ENCODE results near the gene NSMCE4A. TPM values are rescaled to one million over a fixed set of nuclear protein-coding genes. Genes with fewer than 3 reads are reported as not detected.
"Not testable (repeated sequence)": the region's sequence is repeated elsewhere in the genome, so short reads cannot be mapped to it uniquely, and the experiment has no call there.

NSMCE4A gene
- total RNA-seq, 2 experiments from 2014 or later, result 60.3 to 67.1 TPM

DNA sequence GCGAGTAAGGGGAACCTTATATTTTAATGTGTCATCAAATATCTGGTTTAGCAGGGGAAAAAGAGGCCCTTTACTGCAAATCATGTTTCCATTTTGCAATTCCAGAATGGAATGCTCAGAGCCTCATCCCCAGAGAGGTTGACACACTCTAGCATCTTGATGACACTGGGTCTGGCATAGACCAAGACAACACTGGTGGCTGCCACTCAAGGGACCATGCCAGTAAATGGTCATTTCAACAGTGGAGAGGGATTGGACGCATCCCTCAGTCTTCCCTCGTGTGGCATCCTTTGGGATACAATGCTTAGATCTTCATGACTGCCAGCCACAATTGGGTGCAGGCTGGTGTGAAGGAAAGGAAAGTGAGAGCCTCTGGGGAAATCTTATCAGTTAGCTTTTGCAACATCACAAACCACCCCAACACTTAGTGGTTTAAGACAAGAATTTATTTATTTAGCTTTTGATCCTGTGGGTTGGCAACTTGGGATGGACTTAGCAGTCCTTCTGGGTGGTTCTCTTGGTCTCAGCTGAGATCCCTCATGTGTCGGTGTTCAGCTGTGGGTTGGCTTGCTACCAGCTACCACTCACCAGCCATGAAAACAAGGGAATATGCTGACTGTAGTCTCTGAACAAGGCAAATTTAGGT, 35.5 kb upstream of the NSMCE4A start:
- H3K9me3 Mint-ChIP-seq (ENCODE audit: low read depth), result no peaks in the 10 kb centered on the region

DNA sequence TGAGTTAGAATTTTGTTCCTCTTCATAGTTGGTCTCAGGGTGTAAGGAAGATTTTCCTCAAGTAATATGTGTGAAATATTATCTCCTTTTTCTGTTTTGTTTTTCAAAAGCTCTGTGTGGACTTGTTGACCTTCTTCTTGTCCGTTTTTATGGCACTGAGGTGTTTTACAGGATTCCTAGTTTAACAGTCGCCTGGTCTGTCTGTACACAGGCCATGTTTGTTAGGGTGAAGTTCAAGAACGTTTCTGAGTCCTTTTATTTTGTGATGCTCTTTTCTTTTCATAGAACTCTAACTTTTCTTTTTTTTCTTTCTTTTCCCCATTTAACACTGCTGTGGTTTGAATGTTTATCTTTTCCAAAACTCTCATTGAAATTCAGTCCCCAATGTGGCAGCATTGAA, 32.4 kb upstream of the NSMCE4A start:
- DNase-seq, result no peak
- Mint-ChIP-seq H3K4me3 (no peak overlapping the region), H3K4me1 (no peaks in the 10 kb centered on the region), H3K36me3 (no peaks in the 10 kb centered on the region), H3K9me3 (ENCODE audit: low read depth) (no peaks in the 10 kb centered on the region), H3K27ac (no peak overlapping the region), H3K27me3 (peaks cover 2% of the 10 kb centered on the region)
- no peak for ATAC-seq
- CTCF ChIA-PET, result no interaction called here

More for the DNA sequence above, 35.5 kb upstream of the NSMCE4A start:
- Mint-ChIP-seq H3K27ac (no peak overlapping the region), H3K4me3 (no peak overlapping the region), H3K36me3 (no peaks in the 10 kb centered on the region), H3K4me1 (no peaks in the 10 kb centered on the region), H3K27me3 (peaks cover 2% of the 10 kb centered on the region)
- ATAC-seq, result no peak
- DNase-seq, result no peak
- CTCF ChIA-PET, result no interaction called here

DNA sequence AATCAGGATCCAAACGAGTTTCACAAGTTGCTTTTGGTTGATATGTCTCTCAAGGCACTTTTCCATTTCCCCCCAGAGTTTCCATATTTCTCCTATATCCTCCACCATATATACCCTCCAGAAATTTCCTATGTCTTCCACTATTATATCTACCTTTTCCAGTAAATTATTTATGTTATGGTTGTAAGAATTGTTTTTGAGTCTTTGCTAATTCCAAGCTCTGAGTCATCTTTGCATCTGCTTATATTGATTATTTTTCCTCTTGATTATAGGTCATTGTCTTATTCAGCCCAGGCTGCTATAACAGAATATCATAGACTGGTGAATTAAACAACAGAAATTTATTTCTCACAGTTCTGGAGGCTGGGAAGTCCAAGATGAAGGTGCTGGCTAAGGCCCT, 26.7 kb upstream of the NSMCE4A start:
- no peak for ATAC-seq
- no peak for DNase-seq
- Mint-ChIP-seq H3K36me3 (no peaks in the 10 kb centered on the region), H3K4me3 (no peak overlapping the region), H3K27ac (no peak overlapping the region), H3K27me3 (peaks cover 2% of the 10 kb centered on the region), H3K9me3 (ENCODE audit: low read depth) (peaks cover 6% of the 10 kb centered on the region), H3K4me1 (no peaks in the 10 kb centered on the region)
- CTCF ChIA-PET, result no interaction called here

DNA sequence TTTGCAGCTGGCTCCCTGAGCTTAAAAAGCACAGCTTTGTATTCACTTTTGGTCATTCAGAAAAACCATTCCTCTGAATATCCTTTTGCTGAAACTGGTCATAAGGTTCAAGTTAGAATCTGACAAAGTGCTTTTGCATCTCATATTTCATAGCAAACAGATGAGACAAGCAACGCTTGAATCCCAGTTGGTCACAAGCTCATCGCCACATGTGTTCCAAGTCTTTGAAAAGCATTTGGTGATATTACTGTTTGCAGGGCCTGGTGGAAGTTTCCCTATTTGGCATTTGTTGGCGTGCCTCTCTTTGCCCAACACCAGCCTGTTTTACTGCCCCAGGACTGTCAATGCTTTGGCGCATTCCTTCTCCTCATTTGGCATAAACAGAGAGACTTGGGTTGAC, 24.3 kb upstream of the NSMCE4A start:
- H3K4me3 Mint-ChIP-seq, result no peak overlapping the region
- CTCF ChIA-PET, result interaction anchor here (0.9 kb wide), 1 partner anchor 16 kb away, joined by 3 read pairs; no protein-coding TSS in a partner anchor
- no peak overlapping the region for H3K27ac Mint-ChIP-seq
- DNase-seq, result no peak
- no peaks in the 10 kb centered on the region for H3K36me3 Mint-ChIP-seq
- H3K9me3 Mint-ChIP-seq (ENCODE audit: low read depth), result peaks cover 6% of the 10 kb centered on the region
- no peaks in the 10 kb centered on the region for H3K4me1 Mint-ChIP-seq
- ATAC-seq, result no peak
- peaks cover 7% of the 10 kb centered on the region for H3K27me3 Mint-ChIP-seq

DNA sequence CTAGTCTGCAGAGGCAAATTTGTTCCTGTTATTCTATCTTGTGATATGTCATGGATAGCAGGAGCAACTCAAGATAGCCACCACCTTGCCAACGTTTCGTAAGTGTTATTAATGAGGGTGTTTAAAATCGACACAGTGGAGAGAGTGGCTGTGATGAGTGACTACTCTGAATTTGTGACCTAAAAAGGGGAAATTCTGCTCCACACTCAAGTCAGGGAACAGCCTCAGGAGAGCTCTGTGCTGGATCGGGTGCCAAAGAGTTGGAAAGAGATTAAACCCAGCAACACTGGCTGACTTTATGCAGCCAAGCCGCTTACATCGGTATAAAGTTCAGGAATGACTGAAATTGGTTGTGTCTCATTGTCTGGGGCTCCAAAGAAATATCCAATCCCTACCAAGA, 23.4 kb upstream of the NSMCE4A start:
- CTCF ChIA-PET, result interaction anchor here (0.9 kb wide), 1 partner anchor 15 kb away, joined by 3 read pairs; no protein-coding TSS in a partner anchor
- DNase-seq, result no peak
- Mint-ChIP-seq H3K4me3 (no peak overlapping the region), H3K36me3 (no peaks in the 10 kb centered on the region), H3K4me1 (no peaks in the 10 kb centered on the region), H3K27ac (no peak overlapping the region), H3K27me3 (peaks cover 15% of the 10 kb centered on the region), H3K9me3 (ENCODE audit: low read depth) (peaks cover 6% of the 10 kb centered on the region)
- no peak for ATAC-seq

DNA sequence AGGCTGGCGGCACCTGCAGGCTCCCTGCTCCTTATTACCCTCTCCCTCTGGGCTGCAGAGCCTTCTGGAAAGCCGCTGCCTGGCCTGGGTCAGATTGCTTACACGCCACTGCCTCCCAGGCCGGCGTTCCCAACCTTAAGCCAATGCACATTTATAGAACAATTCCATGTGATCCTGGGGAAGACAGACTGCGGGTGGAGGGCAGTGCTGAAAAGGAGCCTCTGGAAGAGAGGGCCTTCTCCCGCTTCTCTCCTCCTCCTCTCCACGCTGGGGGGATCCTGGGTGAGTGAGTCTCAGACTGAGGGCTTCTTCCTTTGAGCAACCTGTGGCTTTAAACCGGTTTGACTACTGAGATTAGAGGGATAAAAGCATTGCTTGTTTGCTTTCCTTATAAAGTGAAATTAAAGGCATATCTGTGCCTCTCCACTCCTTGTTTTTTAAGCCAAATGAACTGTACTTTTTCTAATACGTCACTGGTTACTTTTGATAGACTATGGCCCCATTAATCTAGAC, 19.5 kb upstream of the NSMCE4A start:
- CTCF ChIA-PET, result no interaction called here
- H3K4me3 Mint-ChIP-seq, result no peak overlapping the region
- DNase-seq, result no peak
- no peaks in the 10 kb centered on the region for H3K36me3 Mint-ChIP-seq
- no peaks in the 10 kb centered on the region for H3K9me3 Mint-ChIP-seq (ENCODE audit: low read depth)
- peaks cover 3% of the 10 kb centered on the region for H3K4me1 Mint-ChIP-seq
- H3K27ac Mint-ChIP-seq, result no peak overlapping the region
- peaks cover 25% of the 10 kb centered on the region for H3K27me3 Mint-ChIP-seq
- ATAC-seq, result no peak

DNA sequence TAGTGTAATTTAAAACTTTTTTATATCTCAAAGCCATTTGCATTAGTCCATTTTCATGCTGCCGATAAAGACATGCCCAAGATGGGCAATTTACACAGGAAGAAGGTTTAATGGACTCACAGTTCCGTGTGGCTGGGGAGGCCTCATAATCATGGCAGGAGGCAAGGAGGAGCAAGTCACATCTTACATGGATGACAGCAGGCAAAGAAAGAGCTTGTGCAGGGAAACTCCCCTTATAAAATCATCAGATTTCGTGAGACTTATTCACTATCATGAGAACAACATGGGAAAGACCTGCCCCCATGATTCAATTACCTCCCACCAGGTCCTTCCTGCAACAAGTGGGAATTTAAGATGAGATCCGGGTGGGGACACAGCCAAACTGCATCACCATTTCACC, 16.7 kb upstream of the NSMCE4A start:
- H3K4me3 Mint-ChIP-seq; DNase-seq; ATAC-seq; H3K4me1 Mint-ChIP-seq; H3K9me3 Mint-ChIP-seq (ENCODE audit: low read depth); H3K36me3 Mint-ChIP-seq; H3K27ac Mint-ChIP-seq: not testable (repeated sequence)
- CTCF ChIA-PET, result interaction anchor here (1.6 kb wide), 1 partner anchor 16 kb away, joined by 5 read pairs; the partner anchor contains the start of gene NSMCE4A
- peaks cover 28% of the 10 kb centered on the region for H3K27me3 Mint-ChIP-seq

DNA sequence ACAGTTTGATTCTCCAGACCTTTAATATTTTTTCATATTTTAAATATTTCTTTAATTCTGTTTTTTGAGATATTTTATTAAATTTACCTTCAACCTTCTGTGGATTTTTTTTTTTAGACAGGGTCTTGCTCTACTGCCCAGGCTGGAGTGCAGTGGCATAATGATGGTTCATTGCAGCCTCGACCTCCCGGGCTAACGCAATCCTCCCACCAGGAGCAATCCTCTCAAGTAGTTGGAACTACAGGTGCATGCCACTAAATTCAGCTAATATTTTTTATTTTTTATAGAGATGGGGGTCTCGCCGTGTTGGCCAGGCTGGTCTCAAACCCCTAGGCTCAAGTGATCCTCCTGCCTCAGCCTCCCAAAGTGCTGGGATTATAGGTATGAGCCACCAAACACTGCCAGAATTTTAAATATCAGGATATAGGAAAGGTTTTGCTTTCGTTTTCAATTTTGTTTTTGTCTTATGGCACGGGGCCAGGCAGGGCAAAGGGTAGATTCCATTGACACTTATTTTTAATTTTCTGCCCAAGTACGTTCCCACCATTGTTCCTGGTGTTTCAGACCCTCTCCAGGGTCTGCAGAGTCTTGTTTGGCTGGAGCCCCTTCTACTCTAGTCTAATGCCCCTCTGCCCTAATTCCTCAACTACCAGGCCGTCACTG, 15.1 kb upstream of the NSMCE4A start:
- no peak for ATAC-seq
- no peak overlapping the region for H3K4me3 Mint-ChIP-seq
- H3K4me1 Mint-ChIP-seq, result peaks cover 3% of the 10 kb centered on the region
- peaks cover 28% of the 10 kb centered on the region for H3K27me3 Mint-ChIP-seq
- H3K9me3 Mint-ChIP-seq (ENCODE audit: low read depth), result no peaks in the 10 kb centered on the region
- CTCF ChIA-PET, result interaction anchor here (0.7 to 1.6 kb wide), 2 partner anchors 15 to 978 kb away, joined by 3 to 5 read pairs; partner anchors contain the start of gene NSMCE4A
- no peaks in the 10 kb centered on the region for H3K36me3 Mint-ChIP-seq
- no peak overlapping the region for H3K27ac Mint-ChIP-seq
- DNase-seq, result no peak

DNA sequence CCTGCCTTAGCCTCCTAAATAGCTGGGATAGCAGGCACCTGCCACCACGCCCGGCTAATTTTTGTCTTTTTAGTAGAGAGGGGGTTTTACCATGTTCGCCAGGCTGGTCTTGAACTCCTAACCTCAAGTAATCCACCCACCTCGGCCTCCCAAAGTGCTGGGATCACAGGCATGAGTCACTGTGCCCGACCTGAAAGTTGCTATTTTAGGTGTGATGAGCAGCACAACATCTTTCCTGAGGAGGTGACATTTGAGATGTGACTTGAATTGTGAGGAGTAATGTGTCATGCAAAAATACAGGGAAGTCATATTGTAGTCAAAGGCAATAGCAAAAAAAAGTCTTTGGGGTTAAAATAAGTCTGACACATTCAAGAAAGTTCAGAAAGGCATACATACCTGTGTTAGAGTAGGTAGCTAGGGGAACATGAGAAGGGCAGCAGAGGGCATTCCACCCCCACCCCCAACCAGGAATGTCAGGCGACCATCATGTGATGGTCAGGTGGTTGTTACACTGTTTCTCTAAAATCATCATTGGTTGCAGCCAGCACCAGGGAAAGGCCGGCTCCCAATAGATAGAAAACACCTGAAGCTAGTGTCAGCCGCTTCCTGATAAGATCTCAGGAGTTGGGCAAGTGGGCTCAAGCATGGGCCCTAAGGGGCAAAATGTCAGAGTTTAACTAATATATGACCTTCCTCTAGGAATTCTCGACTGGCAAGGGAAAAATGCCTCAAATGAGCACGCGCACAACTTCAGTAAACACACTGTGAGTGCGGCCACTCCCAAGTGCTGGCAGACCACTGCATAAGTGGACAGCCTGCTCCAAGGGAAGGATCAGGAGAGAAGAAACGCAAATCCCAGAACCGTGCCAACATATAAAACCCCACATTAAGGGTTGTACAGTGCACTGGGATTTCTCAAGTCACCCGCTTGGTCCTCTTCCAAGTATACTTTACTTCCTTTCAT, 13.6 kb upstream of the NSMCE4A start, which contains the start of gene TACC2:
TSS of gene TACC2 (plus strand) at position 803 of the 964 bp plus-strand sequence. CDS start 32,819 bp downstream, outside the sequence.
- CTCF ChIA-PET, result no interaction called here
- Mint-ChIP-seq H3K36me3 (no peaks in the 10 kb centered on the region), H3K27ac (no peak within 1 kb of the TSS), H3K9me3 (ENCODE audit: low read depth) (peaks cover 11% of the 10 kb centered on the region), H3K27me3 (peaks cover 14% of the 10 kb centered on the region), H3K4me3 (no peak within 1 kb of the TSS), H3K4me1 (peaks cover 3% of the 10 kb centered on the region)
- DNase-seq (no peak), ATAC-seq (no peak)

DNA sequence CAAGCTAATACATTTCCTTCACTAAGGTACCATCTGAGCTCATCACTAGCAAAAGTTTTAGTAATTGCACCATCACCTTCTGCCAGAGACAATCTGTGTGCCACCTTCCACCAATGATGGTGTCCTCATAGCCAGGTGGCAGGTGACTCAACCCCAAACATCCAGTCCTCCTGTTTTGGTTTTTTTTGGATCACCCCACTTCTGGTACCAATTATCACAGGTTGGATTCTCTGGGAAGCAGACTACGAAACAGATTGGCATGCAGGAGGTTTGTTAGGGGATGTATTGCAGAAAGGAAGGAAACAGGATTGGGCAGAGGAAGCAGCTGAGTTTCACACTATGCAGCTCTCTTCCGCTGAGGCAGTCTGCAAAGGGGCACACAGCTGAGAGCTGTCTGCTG, 9.4 kb upstream of the NSMCE4A start:
- CTCF ChIA-PET, result interaction anchor here (0.6 to 0.7 kb wide), 2 partner anchors 141 to 830 kb away, joined by 3 read pairs; no protein-coding TSS in a partner anchor
- Mint-ChIP-seq H3K4me3 (no peak overlapping the region), H3K27me3 (peaks cover 6% of the 10 kb centered on the region), H3K9me3 (ENCODE audit: low read depth) (peaks cover 14% of the 10 kb centered on the region), H3K36me3 (no peaks in the 10 kb centered on the region), H3K27ac (no peak overlapping the region), H3K4me1 (no peaks in the 10 kb centered on the region)
- DNase-seq, result no peak
- no peak for ATAC-seq

DNA sequence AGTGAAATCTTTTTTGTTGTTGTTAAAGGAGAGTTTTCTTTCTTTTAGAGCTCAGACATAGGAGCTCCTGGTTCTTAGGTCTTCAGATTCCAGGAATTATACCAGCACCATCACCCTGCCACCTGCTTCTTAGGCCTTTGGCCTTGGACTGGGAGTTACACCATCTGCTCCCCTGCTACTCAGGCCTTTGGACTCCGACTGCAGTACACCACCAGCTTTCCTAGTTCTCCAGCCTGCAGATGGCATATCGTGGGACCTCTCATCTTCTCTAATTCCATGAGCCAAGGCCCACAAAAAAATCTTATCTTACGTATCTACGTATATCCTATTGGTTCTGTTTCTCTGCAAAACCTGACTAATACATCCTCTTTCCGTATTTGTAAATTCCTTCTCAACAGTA, 8.8 kb upstream of the NSMCE4A start:
- Mint-ChIP-seq H3K4me1 (no peaks in the 10 kb centered on the region), H3K27ac (no peak overlapping the region), H3K36me3 (no peaks in the 10 kb centered on the region), H3K9me3 (ENCODE audit: low read depth) (peaks cover 14% of the 10 kb centered on the region), H3K27me3 (peaks cover 6% of the 10 kb centered on the region), H3K4me3 (no peak overlapping the region)
- DNase-seq (no peak), ATAC-seq (no peak)
- CTCF ChIA-PET, result interaction anchor here (0.6 to 1.0 kb wide), 2 partner anchors 15 to 141 kb away, joined by 3 read pairs; no protein-coding TSS in a partner anchor

DNA sequence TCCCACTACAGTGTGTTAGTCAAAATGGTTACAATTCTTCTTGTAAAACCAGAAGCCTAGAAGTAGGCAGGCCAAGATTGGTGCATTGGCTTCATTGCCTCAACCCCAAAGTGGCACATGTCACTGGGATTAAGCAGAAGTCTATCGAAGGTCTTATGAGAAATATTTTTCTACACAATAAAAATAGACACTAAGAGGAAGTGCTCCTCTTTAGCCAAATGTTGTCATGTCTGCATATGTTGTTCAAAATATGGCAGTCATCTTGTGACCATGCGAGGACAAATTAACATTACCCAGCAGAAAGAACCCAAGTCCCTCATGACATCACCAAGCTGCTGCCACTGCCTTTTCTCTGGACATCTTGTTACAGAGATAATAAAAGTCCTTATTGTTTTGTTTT, 6.3 kb upstream of the NSMCE4A start:
- DNase-seq, result no peak

DNA sequence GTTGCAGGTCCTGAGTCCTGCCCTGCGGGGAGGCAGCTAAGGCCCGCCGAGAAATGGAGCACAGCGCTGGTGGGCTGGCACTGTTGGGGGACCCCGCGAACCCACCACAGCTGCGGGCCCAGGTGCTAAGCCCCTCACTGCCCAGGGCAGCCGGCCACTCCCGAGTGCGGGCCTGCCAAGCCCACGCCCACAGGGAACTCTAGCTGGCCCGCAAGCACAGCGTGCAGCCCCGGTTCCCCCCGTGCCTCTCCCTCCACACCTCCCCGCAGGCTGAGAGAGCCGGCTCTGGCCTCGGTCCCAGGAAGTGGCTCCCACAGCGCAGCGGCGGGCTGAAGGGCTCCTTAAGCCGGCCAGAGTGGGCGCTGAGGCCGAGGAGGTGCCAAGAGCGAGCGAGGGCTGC, 3.5 kb upstream of the NSMCE4A start:
- CTCF ChIA-PET, result no interaction called here
- H3K4me1 Mint-ChIP-seq, result peaks cover 6% of the 10 kb centered on the region
- no peak for DNase-seq

More for the DNA sequence above, 6.3 kb upstream of the NSMCE4A start:
- ATAC-seq, result no peak
- Mint-ChIP-seq H3K4me3 (no peak overlapping the region), H3K27me3 (peaks cover 3% of the 10 kb centered on the region), H3K27ac (no peak overlapping the region), H3K4me1 (no peaks in the 10 kb centered on the region), H3K9me3 (ENCODE audit: low read depth) (peaks cover 20% of the 10 kb centered on the region), H3K36me3 (no peaks in the 10 kb centered on the region)
- CTCF ChIA-PET, result no interaction called here

More for the DNA sequence above, 3.5 kb upstream of the NSMCE4A start:
- Mint-ChIP-seq H3K4me3 (no peak overlapping the region), H3K27me3 (peaks cover 3% of the 10 kb centered on the region), H3K9me3 (ENCODE audit: low read depth) (peaks cover 14% of the 10 kb centered on the region), H3K27ac (no peak overlapping the region), H3K36me3 (peaks cover 4% of the 10 kb centered on the region)
- ATAC-seq, result no peak

Measured in activated CD8-positive, alpha-beta memory T cell treated with anti-CD3 and anti-CD28 coated beads, Interleukin-2, amount 10 ng/mL, durations not matched to agents 7 days and 5 days (primary cell).